Sciatic nerve (tissue), 2 donors: ENCODE measurements around the gene ZBTB8A. TPM values are rescaled to one million over a fixed set of nuclear protein-coding genes. Genes with fewer than 3 reads are reported as not detected.
"Not testable (repeated sequence)": the region's sequence is repeated elsewhere in the genome, so short reads cannot be mapped to it uniquely, and the experiment has no call there.

ENCODE experiments used
- ATAC-seq: fragments of 200-7000 bp; cut with Tn5 transposase; one replicate; pipeline ENCODE4 v1.9.1; 2020; ENCODE audit warnings: mild to moderate bottlenecking, moderate library complexity
- DNase-seq: peaks from one replicate; pipeline ENCODE4 v3.0.0-alpha.2; 2020; ENCODE audit warnings: low spot score
- intact Hi-C: fragments of 100-400 bp; cut with DNase I; formaldehyde crosslinking; loops from one replicate; pipeline ENCODE4 v1.14.2; 2022
- total RNA-seq: library from RNA; stranded (reverse); fragmentation: NEBNext Ultra II Directional; extraction: Animal tissue kit (Norgen Biotek cat#: 25700); gene quantifications from one replicate; pipeline ENCODE4 v1.2.1, GENCODE V29; 2021
- donor health status: DM: no; HTN: no; CAD: no.
- donor health status: DM: no; HTN: no; CAD: no.

Gene ZBTB8A
- 8.9 TPM for total RNA-seq

- ATAC-seq (peak; percentile 73), DNase-seq (peak; percentile 58)
- intact Hi-C loops: no loop called here
These were observed at the start of gene ZBTB8A for GRCh38 chr1:32538887-32539583. ZBTB8A (plus strand) TSS chr1:32539427; CDS start chr1:32592932, 53,505 bp downstream.

GRCh38 chr1:32489774-32490454, 49.3 kb upstream of the ZBTB8A start:
- no peak for DNase-seq
- intact Hi-C loops: no loop called here
- ATAC-seq: peak; percentile 59

- intact Hi-C loops: no loop called here
- no peak for ATAC-seq
- no peak for DNase-seq
These were observed 47.8 kb upstream of the ZBTB8A start for GRCh38 chr1:32491386-32491785.

GRCh38 chr1:32494196-32494595, 45.0 kb upstream of the ZBTB8A start:
- intact Hi-C loops: no loop called here
- DNase-seq: no peak
- no peak for ATAC-seq

- no peak for DNase-seq
- intact Hi-C loops: no loop called here
- no peak for ATAC-seq
These were observed 44.4 kb upstream of the ZBTB8A start for GRCh38 chr1:32494711-32495337.

GRCh38 chr1:32496127-32496526, 43.1 kb upstream of the ZBTB8A start:
- intact Hi-C loops: no loop called here
- ATAC-seq: peak; percentile 44
- no peak for DNase-seq

GRCh38 chr1:32498751-32499150, 40.5 kb upstream of the ZBTB8A start:
- DNase-seq (peak; percentile 13), ATAC-seq (no peak)
- intact Hi-C loops: no loop called here

- DNase-seq: peak; percentile 78
These were observed 38.6 kb upstream of the ZBTB8A start for GRCh38 chr1:32500387-32501209.

GRCh38 chr1:32501865-32502264, 37.4 kb upstream of the ZBTB8A start:
- ATAC-seq: peak; percentile 94
- intact Hi-C loops: no loop called here
- DNase-seq: no peak

More at GRCh38 chr1:32500387-32501209, 38.6 kb upstream of the ZBTB8A start:
- peak; percentile 85 for ATAC-seq
- intact Hi-C loops: no loop called here

- ATAC-seq (no peak), DNase-seq (peak; percentile 31)
- intact Hi-C loops: no loop called here
These were observed 36.1 kb upstream of the ZBTB8A start for GRCh38 chr1:32503153-32503552.

GRCh38 chr1:32507021-32507420, 32.2 kb upstream of the ZBTB8A start:
- intact Hi-C loops: no loop called here
- ATAC-seq: no peak
- DNase-seq: no peak

- intact Hi-C loops: no loop called here
- ATAC-seq (no peak), DNase-seq (peak; percentile 22)
These were observed 30.5 kb upstream of the ZBTB8A start for GRCh38 chr1:32508761-32509160.

GRCh38 chr1:32509939-32510338, 29.3 kb upstream of the ZBTB8A start:
- no peak for DNase-seq
- intact Hi-C loops: no loop called here
- ATAC-seq: no peak

- no peak for ATAC-seq
These were observed 22.8 kb upstream of the ZBTB8A start for GRCh38 chr1:32516402-32516801.

GRCh38 chr1:32518976-32519375, 20.3 kb upstream of the ZBTB8A start:
- ATAC-seq (no peak), DNase-seq (no peak)
- intact Hi-C loops: no loop called here

More at GRCh38 chr1:32516402-32516801, 22.8 kb upstream of the ZBTB8A start:
- intact Hi-C loops: no loop called here
- DNase-seq: no peak

GRCh38 chr1:32521165-32521564, 18.1 kb upstream of the ZBTB8A start:
- intact Hi-C loops: no loop called here
- ATAC-seq (no peak), DNase-seq (no peak)

- DNase-seq: no peak
- no peak for ATAC-seq
- intact Hi-C loops: no loop called here
These were observed 14.2 kb upstream of the ZBTB8A start for GRCh38 chr1:32525053-32525452.

- intact Hi-C loops: no loop called here
- DNase-seq (no peak), ATAC-seq (no peak)
These were observed 13.4 kb upstream of the ZBTB8A start for GRCh38 chr1:32525661-32526444.

- DNase-seq, intact Hi-C loops, ATAC-seq: not testable (repeated sequence)
These were observed 10.7 kb upstream of the ZBTB8A start for GRCh38 chr1:32528550-32528949.
